GM23248 (cell line): ENCODE results near the gene IFT20.

Experiments used
- EZH2 ChIP-seq: fragments of 200-600 bp; sonication (generic); IDR thresholded peaks from 2 replicates; pipeline ENCODE4 v1.6.1; 2018; ENCODE audit warnings: antibody characterized with exemption, mild to moderate bottlenecking; ENCODE audit not compliant: insufficient read depth, poor library complexity, severe bottlenecking
- EZH2phosphoT487 ChIP-seq: fragments of 200-600 bp; sonication (generic); IDR thresholded peaks from 2 replicates; pipeline ENCODE4 v1.6.1; 2018; ENCODE audit warnings: antibody characterized with exemption, moderate library complexity, mild to moderate bottlenecking, low read depth; ENCODE audit not compliant: insufficient read depth

DNA sequence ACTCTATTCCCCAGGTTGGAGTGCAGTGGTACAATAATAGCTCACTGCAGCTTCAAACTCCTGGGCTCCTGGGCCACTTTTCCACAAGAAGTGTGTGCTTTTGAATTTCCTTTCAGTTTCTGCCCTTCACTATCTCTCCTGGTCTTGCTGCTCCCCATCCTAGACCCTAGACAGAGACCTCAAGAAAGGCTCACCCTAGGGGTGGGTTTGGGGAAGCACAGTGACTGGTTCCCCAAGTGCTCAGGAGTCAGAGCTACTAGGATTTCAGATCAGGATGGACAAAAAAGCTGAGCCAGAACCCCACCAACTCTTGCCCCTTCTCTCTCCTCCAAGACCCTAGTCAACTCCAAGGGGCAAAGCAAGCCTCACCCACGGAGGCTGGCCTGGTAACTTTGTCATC is 31.3 kb upstream of the IFT20 start:
- no peak for TF ChIP-seq EZH2phosphoT487
- no peak for TF ChIP-seq EZH2
